Gastroesophageal sphincter (tissue), 4 donors: Measurements from ENCODE around the gene PRR15L. TPM values are rescaled to one million over a fixed set of nuclear protein-coding genes. Genes with fewer than 3 reads are reported as not detected.

ENCODE experiments used
- ATAC-seq: fragments of 150-250 bp; one replicate; pipeline ENCODE4 v1.9.1; 2016; ENCODE audit warnings: mild to moderate bottlenecking, moderate library complexity
- H3K27ac ChIP-seq, 4 donors: fragments of 200-600 bp; sonication (generic) in 3 of 4; 1 replicate in 3 of 4; 2 replicates in 1 of 4; pipeline ENCODE4 v1.5.1; 2016 to 2019
- H3K27me3 ChIP-seq: fragments of 200-600 bp; sonication (generic); one replicate; pipeline ENCODE4 v1.5.1; 2019
- H3K36me3 ChIP-seq, 2 donors: fragments of 200-600 bp; sonication (generic); one replicate each; pipeline ENCODE4 v1.5.1; 2019; ENCODE audit warnings: control low read depth in 1 of 2
- H3K4me1 ChIP-seq, 3 donors: fragments of 200-600 bp; sonication (generic); 1 replicate in 2 of 3; 2 replicates in 1 of 3; pipeline ENCODE4 v1.5.1; 2016 to 2019; ENCODE audit warnings: control low read depth in 2 of 3
- H3K4me3 ChIP-seq, 2 donors: fragments of 200-600 bp; sonication (generic); one replicate each; pipeline ENCODE4 v1.5.1; 2019; ENCODE audit warnings: mild to moderate bottlenecking in 1 of 2, moderate library complexity in 1 of 2
- H3K9me3 ChIP-seq, 3 donors: fragments of 200-600 bp; sonication (generic); one replicate each; pipeline ENCODE4 v1.5.1; 2017 to 2019; ENCODE audit warnings: control low read depth in 2 of 3
- EP300 ChIP-seq: sonication (generic); formaldehyde crosslinking; IDR thresholded peaks from one replicate; pipeline ENCODE4 v1.6.1; 2017; ENCODE audit warnings: antibody characterized with exemption, mild to moderate bottlenecking
- POLR2A ChIP-seq, 2 donors: fragments of 450-650 bp; IDR thresholded peaks; one replicate each; pipeline ENCODE4 v1.6.1; 2017; ENCODE audit warnings: antibody characterized with exemption in 2 of 2, mild to moderate bottlenecking in 2 of 2, moderate library complexity in 1 of 2
- POLR2AphosphoS5 ChIP-seq: sonication (generic); formaldehyde crosslinking; IDR thresholded peaks from one replicate; pipeline ENCODE4 v1.6.1; 2017; ENCODE audit warnings: antibody characterized with exemption
- WGBS, 2 donors: methylation state at CpG; one replicate each; pipeline ENCODE4 v1.1.5; 2018; ENCODE audit warnings: low coverage in 1 of 2; 5-methylcytosine and 5-hydroxymethylcytosine counted together
- total RNA-seq, 4 donors: library from RNA; depleted of rRNA; stranded (reverse); fragments of >200 nt; gene quantifications; one replicate each; pipeline ENCODE4 v1.1.0, GENCODE V29; 2016
- TF ChIP-seq, protein P1 (sequence below), 4 experiments: fragments of 200-600 bp in 2 of 4; fragments of 450-650 bp in 2 of 4; sonication (generic) in 1 of 4; IDR thresholded peaks; one replicate each; pipeline ENCODE4 v1.5.1; 2017 to 2019; ENCODE audit warnings: antibody characterized with exemption in 4 of 4, mild to moderate bottlenecking in 2 of 4, moderate library complexity in 2 of 4

PRR15L gene, protein sequence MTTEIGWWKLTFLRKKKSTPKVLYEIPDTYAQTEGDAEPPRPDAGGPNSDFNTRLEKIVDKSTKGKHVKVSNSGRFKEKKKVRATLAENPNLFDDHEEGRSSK
- total RNA-seq: 1 to 10 TPM in 1 of 4 donors, under 1 TPM in 1, not detected in 2; 0.19 to 3.5 TPM

DNA sequence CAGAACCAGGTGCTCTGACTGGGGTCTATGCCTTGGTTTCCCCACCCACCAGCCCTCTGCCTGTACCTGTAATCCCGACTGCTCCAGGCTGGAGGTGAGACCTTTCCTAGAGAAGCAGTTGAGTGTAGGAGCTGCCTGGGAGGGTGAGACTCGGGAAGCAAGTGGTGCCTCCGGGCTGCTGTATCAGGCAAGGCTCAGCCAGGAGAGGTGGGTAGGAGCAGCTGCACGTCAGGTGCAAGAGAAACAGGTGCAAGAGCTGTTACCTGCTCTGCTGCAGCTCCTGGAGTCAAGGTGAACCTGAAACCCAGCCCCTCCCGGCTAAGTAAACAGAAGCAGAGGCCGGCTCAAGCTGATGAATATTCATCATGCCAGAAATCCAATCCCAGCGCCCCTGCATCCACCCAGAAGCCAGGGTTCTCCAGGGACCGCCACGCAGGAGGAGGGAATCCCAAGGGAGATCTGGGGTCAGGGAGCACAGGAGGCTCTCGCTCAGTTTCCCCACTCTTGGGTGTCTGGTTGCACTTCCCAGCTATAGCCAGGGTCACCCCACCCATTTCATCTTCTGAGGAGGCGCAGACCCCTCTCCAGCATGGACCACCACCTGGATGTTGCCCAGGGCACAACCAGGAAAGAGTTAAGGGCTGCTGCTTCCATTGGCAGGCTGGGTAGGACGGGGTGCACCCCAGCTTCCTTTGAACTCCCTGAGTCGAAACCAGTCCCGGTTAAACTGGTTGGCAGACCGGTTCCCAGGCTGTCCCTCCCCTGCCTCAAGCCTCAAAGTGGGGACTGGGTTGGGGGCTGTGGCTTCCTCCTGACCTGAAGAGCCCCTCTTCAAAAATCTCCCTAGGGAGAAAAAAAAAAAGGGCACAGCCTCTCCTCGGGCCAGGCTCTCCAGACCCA lies at the start of gene PRR15L:
PRR15L (minus strand) TSS at position 293 of the 900 bp plus-strand sequence. CDS start 4,649 bp downstream, outside the sequence.
- ATAC-seq: no peak
- peaks cover 0 to under 1% of the 10 kb centered on the region in 2 donors for H3K36me3 ChIP-seq
- 37% methylated on average over 2 of the region's 16 CpGs; no CpG with 5 or more reads in 1 of the 2 donors for WGBS, 2 donors
- no peak within 1 kb of the TSS for H3K27ac ChIP-seq
- no peaks in the 10 kb centered on the region for H3K27me3 ChIP-seq
- H3K4me1 ChIP-seq: no peaks in the 10 kb centered on the region
- no peak for TF ChIP-seq POLR2A (IDR thresholded peaks at IDR 0.05)
- TF ChIP-seq, protein P1, sequence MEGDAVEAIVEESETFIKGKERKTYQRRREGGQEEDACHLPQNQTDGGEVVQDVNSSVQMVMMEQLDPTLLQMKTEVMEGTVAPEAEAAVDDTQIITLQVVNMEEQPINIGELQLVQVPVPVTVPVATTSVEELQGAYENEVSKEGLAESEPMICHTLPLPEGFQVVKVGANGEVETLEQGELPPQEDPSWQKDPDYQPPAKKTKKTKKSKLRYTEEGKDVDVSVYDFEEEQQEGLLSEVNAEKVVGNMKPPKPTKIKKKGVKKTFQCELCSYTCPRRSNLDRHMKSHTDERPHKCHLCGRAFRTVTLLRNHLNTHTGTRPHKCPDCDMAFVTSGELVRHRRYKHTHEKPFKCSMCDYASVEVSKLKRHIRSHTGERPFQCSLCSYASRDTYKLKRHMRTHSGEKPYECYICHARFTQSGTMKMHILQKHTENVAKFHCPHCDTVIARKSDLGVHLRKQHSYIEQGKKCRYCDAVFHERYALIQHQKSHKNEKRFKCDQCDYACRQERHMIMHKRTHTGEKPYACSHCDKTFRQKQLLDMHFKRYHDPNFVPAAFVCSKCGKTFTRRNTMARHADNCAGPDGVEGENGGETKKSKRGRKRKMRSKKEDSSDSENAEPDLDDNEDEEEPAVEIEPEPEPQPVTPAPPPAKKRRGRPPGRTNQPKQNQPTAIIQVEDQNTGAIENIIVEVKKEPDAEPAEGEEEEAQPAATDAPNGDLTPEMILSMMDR (IDR thresholded peaks at IDR 0.05): no peak
- TF ChIP-seq POLR2AphosphoS5: no peak
- TF ChIP-seq EP300: no peak
- no peak within 1 kb of the TSS for H3K4me3 ChIP-seq
- no peaks in the 10 kb centered on the region for H3K9me3 ChIP-seq

DNA sequence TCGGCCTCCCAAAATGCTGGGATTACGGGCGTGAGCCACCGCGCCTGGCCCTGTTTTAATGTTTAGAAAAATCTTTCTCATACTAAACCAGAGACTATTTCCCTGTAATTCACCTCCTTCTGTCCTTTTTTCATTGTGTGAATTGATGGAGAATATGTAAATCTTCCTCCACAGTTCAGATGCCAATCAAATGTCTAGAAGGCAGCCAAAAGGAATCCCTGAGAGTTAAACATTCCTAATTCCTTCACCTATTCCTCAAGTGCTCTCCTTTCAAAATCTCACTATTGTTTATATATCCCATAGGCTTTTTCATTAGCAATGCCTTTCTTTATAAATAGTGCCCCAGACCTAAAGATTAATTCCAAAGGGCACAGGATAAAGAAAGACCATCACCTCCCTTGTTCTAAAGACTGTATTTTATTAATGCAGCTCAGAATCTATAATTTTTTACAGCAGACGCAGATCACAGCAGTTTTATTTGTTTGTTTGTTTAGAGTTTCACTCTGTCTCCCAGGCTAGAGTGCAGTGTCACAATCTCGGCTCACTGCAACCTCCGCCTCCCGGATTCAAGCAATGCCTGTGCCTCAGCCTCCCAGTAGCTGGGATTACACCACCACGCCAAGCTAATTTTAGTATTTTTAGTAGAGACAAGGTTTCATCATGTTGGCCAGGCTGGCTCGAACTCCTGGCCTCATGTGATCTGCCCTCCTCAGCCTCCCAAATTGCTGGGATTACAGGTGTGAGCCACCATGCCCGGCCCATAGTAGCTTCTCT lies 49.4 kb upstream of the PRR15L start:
- H3K4me1 ChIP-seq: peaks cover 0 to 27% (median 7%) of the 10 kb centered on the region in 3 donors
- peaks cover 51% of the 10 kb centered on the region for H3K27me3 ChIP-seq
- 71 to 82% methylated on average over 5 to 12 of the region's 12 CpGs for WGBS, 2 donors
- ATAC-seq: no peak
- H3K4me3 ChIP-seq: no peak overlapping the region
- no peaks in the 10 kb centered on the region for H3K36me3 ChIP-seq
- no peak overlapping the region for H3K27ac ChIP-seq
- TF ChIP-seq POLR2AphosphoS5 (no peak), POLR2A (IDR thresholded peaks at IDR 0.05) (no peak), EP300 (no peak)
- TF ChIP-seq, protein P1 (IDR thresholded peaks at IDR 0.05): no peak
- no peaks in the 10 kb centered on the region for H3K9me3 ChIP-seq

- no peaks in the 10 kb centered on the region for H3K9me3 ChIP-seq
- H3K4me3 ChIP-seq: no peak overlapping the region
- no peak for ATAC-seq
- H3K27me3 ChIP-seq: peaks cover 30% of the 10 kb centered on the region
- H3K36me3 ChIP-seq: no peaks in the 10 kb centered on the region
- WGBS, 2 donors: 25 to 33% methylated on average over 1 to 2 of the region's 3 CpGs
- H3K4me1 ChIP-seq: peaks cover 0 to 24% (median 0%) of the 10 kb centered on the region in 3 donors
- TF ChIP-seq, protein P1 (IDR thresholded peaks at IDR 0.05): no peak
- TF ChIP-seq POLR2AphosphoS5 (no peak), EP300 (no peak), POLR2A (IDR thresholded peaks at IDR 0.05) (no peak)
- H3K27ac ChIP-seq: no peak overlapping the region
Measured at GRCh38 chr17:48004983-48005382, 47.3 kb upstream of the PRR15L start.

GRCh38 chr17:48003417-48004151 lies 45.9 kb upstream of the PRR15L start:
- TF ChIP-seq, protein P1 (IDR thresholded peaks at IDR 0.05): no peak
- Histone ChIP-seq H3K36me3 (no peaks in the 10 kb centered on the region), H3K27ac (peak overlapping the region in 2 of 4 donors; percentile 11 to 63), H3K4me3 (no peak overlapping the region), H3K4me1 (peaks cover 0 to 24% (median 0%) of the 10 kb centered on the region in 3 donors), H3K9me3 (no peaks in the 10 kb centered on the region), H3K27me3 (peaks cover 16% of the 10 kb centered on the region)
- no peak for ATAC-seq
- WGBS, 2 donors: 69 to 92% methylated on average over 5 to 8 of the region's 17 CpGs
